Stomach (tissue), 4 donors: ENCODE measurements around the gene TRABD2B.

ENCODE experiments used
- CTCF ChIP-seq, 7 experiments: fragments of 450-650 bp in 4 of 7; fragments of 200-600 bp in 3 of 7; sonication (generic) in 3 of 7; IDR thresholded peaks; one replicate each; pipeline ENCODE4 v1.5.1; 2016 to 2019; ENCODE audit warnings: antibody characterized with exemption in 7 of 7, control low read depth in 2 of 7, mild to moderate bottlenecking in 1 of 7
- POLR2A ChIP-seq, 4 donors: fragments of 450-650 bp; IDR thresholded peaks; one replicate each; pipeline ENCODE4 v1.6.1; 2016; ENCODE audit warnings: antibody characterized with exemption in 4 of 4, control low read depth in 2 of 4, mild to moderate bottlenecking in 1 of 4, moderate library complexity in 1 of 4

GRCh38 chr1:47985018-47985417, 12.2 kb downstream of the TRABD2B start:
- TF ChIP-seq CTCF (IDR thresholded peaks at IDR 0.05): no peak
- TF ChIP-seq POLR2A (IDR thresholded peaks at IDR 0.05): no peak
